GM10248 (cell line): ENCODE results near the gene ARAP2.

Experiments
- CTCF ChIA-PET: fragments of 300-600 bp; sonication (Branson Sonifier 250); formaldehyde crosslinking; extraction: SDS; loops from one replicate; lab custom pipeline; 2021; ENCODE audit warnings: antibody characterized with exemption; lab: Yijun Ruan, JAX
- POLR2A ChIA-PET: fragments of 350-650 bp; sonication (Branson Sonifier 250); formaldehyde crosslinking; extraction: SDS; loops from one replicate; lab custom pipeline; 2020; ENCODE audit warnings: antibody characterized with exemption; lab: Yijun Ruan, JAX
- DNase-seq: peaks from one replicate; pipeline ENCODE4 v3.0.0; 2012; ENCODE audit errors: extremely low spot score
- TF ChIP-seq, protein P1 (sequence below): IDR thresholded peaks from 2 replicates; pipeline ENCODE4 v1.5.1; 2012; ENCODE audit warnings: mild to moderate bottlenecking, low read depth; ENCODE audit errors: extremely low read depth, missing control alignments, control extremely low read depth

The ARAP2 gene

GRCh38 chr4:36172656-36173055, 71.7 kb downstream of the ARAP2 start:
- TF ChIP-seq, protein P1, sequence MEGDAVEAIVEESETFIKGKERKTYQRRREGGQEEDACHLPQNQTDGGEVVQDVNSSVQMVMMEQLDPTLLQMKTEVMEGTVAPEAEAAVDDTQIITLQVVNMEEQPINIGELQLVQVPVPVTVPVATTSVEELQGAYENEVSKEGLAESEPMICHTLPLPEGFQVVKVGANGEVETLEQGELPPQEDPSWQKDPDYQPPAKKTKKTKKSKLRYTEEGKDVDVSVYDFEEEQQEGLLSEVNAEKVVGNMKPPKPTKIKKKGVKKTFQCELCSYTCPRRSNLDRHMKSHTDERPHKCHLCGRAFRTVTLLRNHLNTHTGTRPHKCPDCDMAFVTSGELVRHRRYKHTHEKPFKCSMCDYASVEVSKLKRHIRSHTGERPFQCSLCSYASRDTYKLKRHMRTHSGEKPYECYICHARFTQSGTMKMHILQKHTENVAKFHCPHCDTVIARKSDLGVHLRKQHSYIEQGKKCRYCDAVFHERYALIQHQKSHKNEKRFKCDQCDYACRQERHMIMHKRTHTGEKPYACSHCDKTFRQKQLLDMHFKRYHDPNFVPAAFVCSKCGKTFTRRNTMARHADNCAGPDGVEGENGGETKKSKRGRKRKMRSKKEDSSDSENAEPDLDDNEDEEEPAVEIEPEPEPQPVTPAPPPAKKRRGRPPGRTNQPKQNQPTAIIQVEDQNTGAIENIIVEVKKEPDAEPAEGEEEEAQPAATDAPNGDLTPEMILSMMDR, result no peak

DNA sequence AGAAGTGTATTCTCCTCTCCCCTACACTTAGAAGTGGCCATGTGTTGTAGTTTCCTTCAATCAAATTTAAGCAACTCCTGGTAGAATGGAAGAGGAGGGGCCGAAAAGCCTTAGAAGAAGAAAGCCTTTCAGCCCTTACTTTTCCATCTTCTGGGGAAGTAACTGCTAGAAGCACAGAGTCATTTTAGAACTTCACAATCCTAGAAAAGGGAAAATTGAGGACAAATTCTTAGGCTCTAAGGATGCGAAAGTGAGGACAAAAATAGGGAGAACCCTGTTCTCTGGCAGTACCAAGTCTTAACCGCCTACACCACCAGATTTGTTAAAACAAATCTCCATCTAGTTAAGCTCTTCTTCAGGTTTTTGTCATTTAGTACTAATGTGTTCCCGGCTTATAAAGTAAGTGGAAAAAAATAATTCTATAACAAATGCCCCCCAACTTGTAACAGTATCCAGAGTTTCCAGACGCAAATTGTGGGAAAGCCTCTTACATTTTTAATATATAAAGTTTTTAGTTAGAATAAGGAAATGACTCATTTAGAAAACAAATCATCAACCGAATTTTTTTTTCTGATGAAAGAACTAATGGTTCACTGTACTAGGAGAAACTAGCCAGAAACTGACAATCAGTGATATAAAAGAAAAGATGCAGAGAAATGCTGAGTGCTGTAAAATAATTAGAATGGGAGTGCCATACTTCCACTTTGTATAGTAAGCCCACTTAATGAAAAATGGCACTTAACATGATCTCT, 76.0 kb downstream of the ARAP2 start:
- DNase-seq, result no peak
- POLR2A ChIA-PET, result no interaction called here
- TF ChIP-seq, protein P1, result no peak
- CTCF ChIA-PET, result interaction anchor here (0.5 to 1.5 kb wide), 4 partner anchors 9 to 1226 kb away, joined by 3 to 5 read pairs (median 4); no protein-coding TSS in a partner anchor

More at GRCh38 chr4:36172656-36173055, 71.7 kb downstream of the ARAP2 start:
- POLR2A ChIA-PET, result no interaction called here
- DNase-seq, result no peak
- CTCF ChIA-PET, result interaction anchor here (1.1 kb wide), 1 partner anchor 16 kb away, joined by 3 read pairs; no protein-coding TSS in a partner anchor

GRCh38 chr4:36165631-36166005, 78.7 kb downstream of the ARAP2 start:
- TF ChIP-seq, protein P1, result no peak
- POLR2A ChIA-PET, result interaction anchor here (0.6 kb wide), 1 partner anchor 68 kb away, joined by 3 read pairs; no protein-coding TSS in a partner anchor
- no peak for DNase-seq
- CTCF ChIA-PET, result no interaction called here

GRCh38 chr4:36164900-36165630, 79.2 kb downstream of the ARAP2 start:
- ChIA-PET POLR2A (no interaction called here), CTCF (interaction anchor here (1.0 to 2.0 kb wide), 4 partner anchors 9 to 114 kb away, joined by 3 to 5 read pairs (median 4); no protein-coding TSS in a partner anchor)
- DNase-seq, result no peak
- TF ChIP-seq, protein P1, result no peak

- POLR2A ChIA-PET, result no interaction called here
These were observed 81.1 kb downstream of the ARAP2 start for GRCh38 chr4:36163198-36163597.

GRCh38 chr4:36159208-36159607, 85.1 kb downstream of the ARAP2 start:
- ChIA-PET CTCF (interaction anchor here (1.2 to 1.7 kb wide), 4 partner anchors 10 to 113 kb away, joined by 3 to 5 read pairs (median 4); no protein-coding TSS in a partner anchor), POLR2A (no interaction called here)
- DNase-seq, result no peak
- TF ChIP-seq, protein P1, result no peak

More at GRCh38 chr4:36163198-36163597, 81.1 kb downstream of the ARAP2 start:
- TF ChIP-seq, protein P1, result no peak
- CTCF ChIA-PET, result interaction anchor here (1.9 to 2.0 kb wide), 2 partner anchors 11 to 37 kb away, joined by 5 read pairs; no protein-coding TSS in a partner anchor
- no peak for DNase-seq
